Stimulated activated CD4-positive, alpha-beta T cell treated with anti-CD3 and anti-CD28 coated beads, Interleukin-15, amount 100 ng/mL, for 48 hours (primary cell): ENCODE measurements around the gene ITGA11.

Experiments used
- DNase-seq, 2 donors: peaks; one replicate each; pipeline ENCODE4 v3.0.0-alpha.2; 2020; ENCODE audit warnings: low read depth in 2 of 2

ITGA11 gene

DNA sequence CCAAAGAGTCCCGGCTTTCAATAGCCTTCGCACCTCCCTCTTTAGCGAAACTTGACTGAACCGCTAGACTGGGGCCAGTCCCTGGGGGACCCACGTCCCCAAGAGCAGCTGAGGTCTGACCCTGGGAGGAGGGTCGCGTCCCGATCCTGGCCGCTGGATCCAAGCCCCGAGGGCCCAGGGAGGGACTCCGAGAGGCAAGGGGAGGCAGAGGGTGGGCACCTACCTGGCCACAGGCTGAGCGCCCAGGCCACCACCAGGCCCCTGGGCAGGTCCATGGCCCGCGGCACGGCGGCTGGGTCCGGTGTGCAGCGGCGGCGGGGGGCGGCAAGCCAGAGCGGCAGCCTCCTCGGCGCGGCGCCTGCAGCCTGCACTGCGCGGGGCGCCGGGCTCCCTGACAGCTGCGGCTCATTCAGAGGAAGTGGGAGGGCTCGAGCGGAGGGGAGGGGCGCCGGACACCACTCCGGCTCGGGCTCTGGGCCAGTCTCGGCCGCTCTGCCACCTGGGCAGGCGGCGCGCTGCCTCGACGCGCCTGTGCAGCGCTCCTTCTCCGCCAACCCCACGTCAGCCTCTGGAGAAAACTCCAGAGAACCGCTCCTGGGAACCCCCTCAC lies at the start of gene ITGA11:
TSS of gene ITGA11 (minus strand) at position 372 of the 610 bp plus-strand sequence. CDS start at position 275, 97 bp downstream.
- no peak for DNase-seq

- no peak for DNase-seq
Measured at GRCh38 chr15:68481321-68481720, 49.4 kb upstream of the ITGA11 start.

- DNase-seq = no peak
Measured at GRCh38 chr15:68480296-68480695, 48.3 kb upstream of the ITGA11 start.

DNA sequence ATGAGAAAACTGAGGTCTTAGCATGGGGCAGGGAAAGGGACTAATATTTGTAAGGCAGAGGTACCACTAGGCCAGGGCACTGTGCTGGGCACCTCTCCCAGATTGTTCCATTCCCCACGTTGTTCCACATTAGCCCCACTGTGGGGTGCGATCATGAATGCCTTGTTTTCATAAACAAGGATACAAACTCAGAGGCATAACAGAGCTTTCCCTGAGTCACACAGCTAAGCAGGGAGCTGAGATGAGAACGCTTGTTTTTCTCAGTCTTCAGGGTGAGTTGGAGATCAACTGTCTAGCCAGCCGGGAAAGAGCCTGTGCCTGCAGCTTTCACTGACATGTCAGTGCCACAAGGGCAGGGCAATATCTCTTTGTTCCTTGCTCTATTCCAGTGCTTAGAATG lies 47.9 kb upstream of the ITGA11 start:
- no peak for DNase-seq

DNA sequence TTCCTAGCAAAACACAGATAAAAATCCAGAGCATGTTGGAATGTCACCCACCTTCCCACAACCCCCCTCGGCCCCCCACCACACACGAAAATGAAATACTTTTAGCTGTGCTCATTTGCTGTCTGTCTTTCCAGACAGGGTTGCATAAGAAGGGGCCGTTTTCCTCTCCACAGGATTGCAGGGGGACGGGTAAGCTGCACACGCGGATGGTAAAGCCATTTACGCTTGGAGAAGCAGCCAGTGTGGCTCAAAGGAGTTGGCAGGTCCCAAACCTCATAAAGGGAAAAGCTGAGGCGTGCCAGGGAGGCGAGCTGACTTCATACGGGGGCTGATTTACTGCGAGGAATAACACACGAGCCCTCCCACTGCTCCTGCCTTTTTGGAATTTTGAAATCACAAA lies 47.4 kb upstream of the ITGA11 start:
- no peak for DNase-seq

DNA sequence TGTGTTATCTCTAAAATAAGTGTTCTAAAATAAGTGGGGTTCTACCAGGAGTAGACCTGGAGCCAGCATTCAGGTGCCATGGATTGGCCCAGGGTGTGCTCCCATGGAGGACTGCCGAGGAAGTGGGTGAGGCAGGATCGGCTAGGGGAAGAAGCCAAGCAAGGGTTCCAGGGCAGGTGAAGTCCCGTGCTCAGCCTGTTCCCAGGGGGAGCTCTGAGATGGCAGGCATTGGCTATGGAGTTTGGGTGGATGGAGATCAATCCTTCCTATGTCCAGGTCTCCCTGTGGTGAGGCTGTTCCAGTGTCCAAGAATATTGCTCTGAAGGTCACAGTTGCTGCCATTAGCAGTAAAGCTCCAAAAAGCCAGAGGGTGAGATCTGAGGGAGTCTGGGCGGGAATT lies 46.9 kb upstream of the ITGA11 start:
- DNase-seq = no peak

DNA sequence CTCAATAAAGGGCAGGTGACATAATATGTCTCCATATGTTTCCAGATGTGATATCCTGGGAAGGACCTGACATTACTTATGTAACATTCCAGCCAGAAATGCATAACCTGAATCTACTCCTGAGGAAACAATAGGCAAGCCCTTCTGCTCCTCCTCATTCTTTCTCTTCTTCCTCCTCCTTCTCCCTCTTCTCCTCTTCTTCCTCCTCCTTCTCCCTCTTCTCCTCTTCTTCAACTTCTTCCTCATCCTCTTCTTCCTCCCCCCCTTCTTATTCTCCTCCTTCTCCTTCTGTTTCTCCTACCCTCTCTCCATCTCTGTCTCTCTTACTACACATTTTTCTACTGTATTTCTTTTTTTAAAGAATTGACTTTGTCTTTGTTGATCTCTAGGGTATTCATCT lies 43.5 kb upstream of the ITGA11 start:
- DNase-seq = no peak

GRCh38 chr15:68471541-68471940 lies 39.6 kb upstream of the ITGA11 start:
- no peak for DNase-seq

DNA sequence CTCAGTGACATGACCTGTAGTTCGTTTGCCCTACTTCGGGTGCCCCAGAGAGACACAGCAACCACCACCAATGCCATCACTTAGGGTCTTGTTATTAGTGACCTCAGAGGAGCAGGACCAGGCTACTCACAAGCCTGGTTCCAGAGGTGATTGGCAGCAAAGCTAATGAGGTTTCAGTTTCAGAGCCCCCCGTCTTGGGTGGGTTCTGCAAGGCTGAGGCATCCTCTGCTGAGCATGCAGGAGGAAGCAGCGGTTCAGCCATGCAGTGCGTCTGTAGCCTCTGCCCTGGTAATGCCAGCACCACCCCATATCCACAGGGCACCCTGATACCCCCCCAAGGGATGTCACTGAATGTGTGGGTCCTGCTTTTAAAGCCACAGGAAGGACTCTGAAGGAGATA lies 39.0 kb upstream of the ITGA11 start:
- DNase-seq = no peak

DNA sequence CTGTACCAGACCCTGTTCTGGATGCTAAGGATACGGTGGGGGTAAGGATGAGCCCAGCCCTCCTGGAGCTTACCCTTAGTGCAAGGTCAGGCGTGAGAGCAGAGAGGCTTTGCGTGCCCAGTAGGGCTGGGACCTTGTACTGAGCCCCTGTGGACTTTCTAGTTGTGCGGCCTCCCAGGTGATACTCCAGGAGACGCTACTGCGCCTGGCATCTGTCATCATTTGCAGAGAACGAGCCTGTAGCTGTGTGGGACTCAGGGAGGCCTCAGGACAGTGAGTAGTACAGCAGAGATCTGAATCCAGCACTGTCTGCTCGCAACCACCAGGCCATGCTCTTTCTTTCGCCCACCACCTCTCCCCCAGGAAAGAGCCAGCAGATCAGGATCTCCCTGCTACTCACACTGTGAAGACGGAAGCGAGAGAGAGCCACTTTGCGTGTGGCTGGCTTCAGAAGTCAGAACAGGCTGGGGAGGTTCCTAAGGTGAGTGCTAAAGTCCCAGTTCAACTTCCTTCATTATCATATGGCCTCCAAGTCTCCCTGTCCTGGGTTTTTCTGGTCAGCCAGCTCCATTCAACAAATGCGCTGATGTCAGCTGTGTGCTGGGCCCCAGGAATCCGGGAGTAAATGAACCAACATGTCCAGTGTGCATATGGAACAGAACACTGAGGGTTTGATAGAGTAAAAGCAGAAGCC lies 38.2 kb upstream of the ITGA11 start:
- no peak for DNase-seq

- DNase-seq = no peak
Measured at GRCh38 chr15:68469162-68470048, 37.4 kb upstream of the ITGA11 start.

- no peak for DNase-seq
Measured at GRCh38 chr15:68466876-68467275, 34.9 kb upstream of the ITGA11 start.

DNA sequence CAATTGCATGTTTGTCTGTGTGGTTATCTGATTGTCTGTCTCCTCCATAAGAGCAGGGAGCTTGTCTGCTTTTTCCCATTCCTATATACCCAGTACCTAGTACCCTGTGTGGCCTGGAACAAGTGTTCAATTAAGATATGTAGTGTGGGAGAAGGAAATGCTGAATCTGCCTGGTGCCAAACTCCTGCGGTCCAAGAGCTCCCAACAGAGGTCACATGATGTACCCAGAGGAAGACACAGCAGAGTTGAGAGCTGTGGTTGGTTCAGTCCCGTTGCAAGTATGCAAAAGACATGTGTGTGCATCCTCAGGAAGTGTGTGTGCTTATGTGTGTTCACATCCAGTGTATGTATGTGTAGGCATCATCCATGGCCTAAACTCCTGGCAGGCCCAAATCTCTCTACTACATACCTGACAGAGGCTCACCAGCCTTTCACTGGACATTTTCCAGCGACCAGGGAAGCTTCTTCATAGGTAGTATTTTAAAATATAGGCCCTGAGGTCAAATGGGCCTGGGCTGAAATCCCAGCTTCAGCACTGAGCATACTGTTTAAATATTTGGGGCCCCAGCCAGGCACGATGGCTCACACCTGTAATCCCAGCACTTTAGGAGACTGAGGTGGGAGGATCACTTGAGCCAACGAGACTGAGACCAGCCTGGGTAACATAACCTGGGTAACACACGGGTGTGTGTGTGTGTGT lies 34.0 kb upstream of the ITGA11 start:
- DNase-seq = no peak

- DNase-seq = no peak
Measured at GRCh38 chr15:68464448-68465090, 32.6 kb upstream of the ITGA11 start.

DNA sequence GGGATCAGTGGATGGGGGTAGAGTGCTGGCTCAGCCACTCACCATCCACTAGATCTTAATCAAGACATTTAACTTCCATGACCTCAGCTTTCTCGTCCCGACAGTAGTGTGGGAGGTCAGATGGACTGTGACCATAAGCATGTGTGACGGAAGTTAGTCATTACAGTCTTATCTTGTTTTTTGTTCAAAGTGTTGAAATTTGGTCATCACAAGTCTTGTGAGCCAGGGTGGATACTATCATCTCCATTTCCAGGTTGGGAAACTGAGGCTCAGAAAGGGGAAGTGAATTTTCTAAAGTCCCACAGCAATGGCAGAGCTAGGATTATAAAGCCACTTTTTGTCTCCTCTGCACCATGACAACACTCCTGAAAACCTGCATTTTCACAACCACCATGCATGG lies 32.0 kb upstream of the ITGA11 start:
- no peak for DNase-seq

DNA sequence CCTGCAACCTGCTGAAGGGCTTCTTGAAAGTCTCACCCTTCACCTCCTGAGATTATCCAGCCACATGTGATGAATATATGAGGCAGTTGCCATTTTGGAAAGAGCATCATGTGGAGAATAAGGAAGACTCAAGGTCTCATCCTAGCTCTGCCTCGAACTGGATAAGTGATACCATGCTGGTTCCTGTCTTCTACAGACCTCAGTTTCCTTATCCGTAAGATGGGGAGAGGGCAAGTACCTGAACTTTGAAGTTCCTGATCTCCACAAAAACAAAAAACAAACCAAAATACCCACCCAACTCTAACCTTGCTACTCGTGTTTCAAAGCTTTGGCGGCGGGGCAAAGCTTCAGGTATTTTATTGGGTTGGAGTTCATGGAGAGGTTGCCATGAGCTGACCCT lies 31.5 kb upstream of the ITGA11 start:
- no peak for DNase-seq

- DNase-seq = no peak
Measured at GRCh38 chr15:68460166-68460565, 28.2 kb upstream of the ITGA11 start.

DNA sequence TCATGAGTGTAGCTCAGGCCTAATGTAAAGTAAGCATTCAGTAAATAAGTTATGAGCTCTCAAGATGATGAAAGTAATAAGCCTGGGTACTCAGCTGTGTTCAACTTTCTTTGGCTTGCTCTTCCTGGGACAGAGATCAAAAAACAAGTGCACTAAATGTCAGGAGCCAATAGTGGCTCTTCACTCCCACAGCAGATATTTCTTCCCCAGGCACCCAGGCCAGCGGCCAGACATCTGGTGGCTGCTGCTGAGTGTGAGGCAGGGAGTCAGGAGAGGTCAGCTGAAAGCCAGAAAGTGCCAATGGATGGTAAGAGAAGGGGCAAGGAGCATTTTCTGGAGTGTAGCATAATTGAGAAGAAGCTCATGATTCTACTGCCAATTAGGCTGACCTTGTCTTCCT lies 18.2 kb upstream of the ITGA11 start:
- no peak for DNase-seq

- no peak for DNase-seq
Measured at GRCh38 chr15:68449389-68449788, 17.4 kb upstream of the ITGA11 start.

GRCh38 chr15:68447976-68448755 lies 16.2 kb upstream of the ITGA11 start:
- DNase-seq = no peak

GRCh38 chr15:68447209-68447608 lies 15.2 kb upstream of the ITGA11 start:
- no peak for DNase-seq
